ENCODE measurements around the gene ELL2.

GRCh38 chr5:95934207-95934804, 27.3 kb downstream of the ELL2 start:
- TF ChIP-seq CTCF (IDR thresholded peaks at IDR 0.05) (no peak), EZH2 (IDR thresholded peaks at IDR 0.05; ENCODE audit: borderline replicate concordance, insufficient read depth, low read depth, low read length, poor library complexity, severe bottlenecking) (no peak)
